ENCODE data around the gene OPA3. TPM values are rescaled to one million over a fixed set of nuclear protein-coding genes. Genes with fewer than 3 reads are reported as not detected.
"Not testable (repeated sequence)": the region's sequence is repeated elsewhere in the genome, so short reads cannot be mapped to it uniquely, and the experiment has no call there.

The OPA3 gene
- polyA plus RNA-seq, 3 donors, result 4.4 to 6.9 (median 5.6) TPM

DNA sequence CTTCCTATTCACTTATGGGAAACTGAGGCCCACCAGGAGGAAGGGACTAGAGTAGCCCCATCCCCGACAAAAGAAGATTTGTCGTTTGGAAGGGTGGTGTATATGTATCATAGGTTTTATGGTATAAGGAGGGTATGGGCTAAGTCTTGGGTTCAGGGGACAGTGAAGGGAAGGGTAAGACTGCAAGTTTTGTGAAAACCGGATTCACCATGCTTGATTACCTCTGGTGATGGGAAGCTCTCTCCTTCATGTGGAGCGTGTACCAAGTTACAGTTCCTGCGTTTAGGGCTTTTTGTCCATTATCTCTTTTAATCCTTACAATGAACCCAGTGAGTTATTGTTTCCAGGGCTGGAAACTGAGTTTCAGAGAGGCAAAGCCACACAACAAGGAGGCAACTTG is 73.5 kb downstream of the OPA3 start:
- peak overlapping the region; percentile 100 for H3K4me2 ChIP-seq (replicated peaks; ENCODE audit: extremely low read depth, low read length, poor library complexity, severe bottlenecking)
- Mint-ChIP-seq H3K27me3 (ENCODE audit: low read depth in 3 of 3) (no peaks in the 10 kb centered on the region), H3K4me1 (peaks cover 70% of the 10 kb centered on the region), H3K27ac (peak overlapping the region in 6 of 7 donors; percentile 16 to 97 (median 63)), H3K4me3 (peak overlapping the region; percentile 61 to 68), H3K9me3 (no peaks in the 10 kb centered on the region), H3K36me3 (peaks cover 33 to 58% of the 10 kb centered on the region in 2 donors)
- H3K4me3 ChIP-seq (replicated peaks in 1 of 3; ENCODE audit: low read depth in 2 of 3, low read length in 3 of 3), result peak overlapping the region in 1 of 3 experiments; percentile 100
- peaks cover 69 to 76% of the 10 kb centered on the region in 2 donors for H3K4me1 ChIP-seq (ENCODE audit: control insufficient read depth in 1 of 2, insufficient read depth in 2 of 2, low read length in 2 of 2)
- no peaks in the 10 kb centered on the region for H3K27me3 ChIP-seq (ENCODE audit: control insufficient read depth in 2 of 2, insufficient read depth in 2 of 2, low read length in 2 of 2)
- TF ChIP-seq, protein P1, sequence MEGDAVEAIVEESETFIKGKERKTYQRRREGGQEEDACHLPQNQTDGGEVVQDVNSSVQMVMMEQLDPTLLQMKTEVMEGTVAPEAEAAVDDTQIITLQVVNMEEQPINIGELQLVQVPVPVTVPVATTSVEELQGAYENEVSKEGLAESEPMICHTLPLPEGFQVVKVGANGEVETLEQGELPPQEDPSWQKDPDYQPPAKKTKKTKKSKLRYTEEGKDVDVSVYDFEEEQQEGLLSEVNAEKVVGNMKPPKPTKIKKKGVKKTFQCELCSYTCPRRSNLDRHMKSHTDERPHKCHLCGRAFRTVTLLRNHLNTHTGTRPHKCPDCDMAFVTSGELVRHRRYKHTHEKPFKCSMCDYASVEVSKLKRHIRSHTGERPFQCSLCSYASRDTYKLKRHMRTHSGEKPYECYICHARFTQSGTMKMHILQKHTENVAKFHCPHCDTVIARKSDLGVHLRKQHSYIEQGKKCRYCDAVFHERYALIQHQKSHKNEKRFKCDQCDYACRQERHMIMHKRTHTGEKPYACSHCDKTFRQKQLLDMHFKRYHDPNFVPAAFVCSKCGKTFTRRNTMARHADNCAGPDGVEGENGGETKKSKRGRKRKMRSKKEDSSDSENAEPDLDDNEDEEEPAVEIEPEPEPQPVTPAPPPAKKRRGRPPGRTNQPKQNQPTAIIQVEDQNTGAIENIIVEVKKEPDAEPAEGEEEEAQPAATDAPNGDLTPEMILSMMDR (IDR thresholded peaks at IDR 0.05), result no peak
- no peaks in the 10 kb centered on the region for H3K9me3 ChIP-seq (replicated peaks in 1 of 2; ENCODE audit: control insufficient read depth in 1 of 2, insufficient read depth in 1 of 2, low read length in 2 of 2)
- WGBS (ENCODE audit: insufficient coverage), result 100% methylated on average over 4 of the region's 5 CpGs
- H3K36me3 ChIP-seq (replicated peaks in 1 of 2; ENCODE audit: control insufficient read depth in 1 of 2, insufficient read depth in 2 of 2, low read length in 2 of 2), result peaks cover 2 to 20% of the 10 kb centered on the region in 2 donors
- no peak overlapping the region for H3K9ac ChIP-seq (ENCODE audit: insufficient read depth, low read length, poor library complexity, severe bottlenecking)
- peaks cover 86% of the 10 kb centered on the region for H4K20me1 ChIP-seq (ENCODE audit: insufficient read depth, low read length)
- intact Hi-C loops (cut with micrococcal nuclease), result no loop called here
- H2AFZ ChIP-seq (ENCODE audit: insufficient read depth, low read depth, low read length, poor library complexity, severe bottlenecking), result no peak overlapping the region
- peak overlapping the region in 1 of 2 donors; percentile 10 for H3K27ac ChIP-seq (ENCODE audit: low read depth in 1 of 2, low read length in 2 of 2)
- peaks cover 92% of the 10 kb centered on the region for H3K79me2 ChIP-seq (ENCODE audit: insufficient read depth, low read length)
- no peak for DNase-seq

DNA sequence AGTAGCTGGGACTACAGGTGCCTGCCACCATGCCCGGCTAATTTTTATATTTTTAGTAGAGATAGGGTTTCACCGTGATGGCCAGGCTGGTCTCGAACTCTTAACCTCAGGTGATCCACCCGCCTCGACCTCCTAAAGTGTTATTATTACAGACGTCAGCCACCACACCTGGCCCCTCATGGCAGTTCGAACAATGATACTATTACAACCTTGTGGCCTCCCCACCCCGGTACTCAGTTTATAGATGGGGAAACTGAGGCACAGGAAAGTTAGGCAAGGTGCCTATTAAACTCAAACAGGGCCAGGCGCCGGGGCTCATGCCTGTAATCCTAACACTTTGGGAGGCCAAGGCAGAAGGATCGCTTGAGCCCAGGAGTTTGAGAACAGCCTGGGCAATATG is 74.2 kb downstream of the OPA3 start:
- H3K4me1 Mint-ChIP-seq, result peaks cover 70% of the 10 kb centered on the region
- peak overlapping the region in 1 of 2 donors; percentile 99 for H3K27ac ChIP-seq (ENCODE audit: low read depth in 1 of 2, low read length in 2 of 2)
- H3K9me3 Mint-ChIP-seq, result not testable (repeated sequence)

More for the DNA sequence above, 74.2 kb downstream of the OPA3 start:
- H3K27me3 ChIP-seq (ENCODE audit: control insufficient read depth in 2 of 2, insufficient read depth in 2 of 2, low read length in 2 of 2); DNase-seq; H2AFZ ChIP-seq (ENCODE audit: insufficient read depth, low read depth, low read length, poor library complexity, severe bottlenecking); H3K27me3 Mint-ChIP-seq (ENCODE audit: low read depth in 3 of 3); intact Hi-C loops (cut with micrococcal nuclease); H3K9me3 ChIP-seq (replicated peaks in 1 of 2; ENCODE audit: control insufficient read depth in 1 of 2, insufficient read depth in 1 of 2, low read length in 2 of 2); H3K9ac ChIP-seq (ENCODE audit: insufficient read depth, low read length, poor library complexity, severe bottlenecking): not testable (repeated sequence)
- H3K4me3 ChIP-seq (replicated peaks in 1 of 3; ENCODE audit: low read depth in 2 of 3, low read length in 3 of 3), result peak overlapping the region; percentile 80 to 100 (median 91)
- peak overlapping the region; percentile 100 for H3K4me2 ChIP-seq (replicated peaks; ENCODE audit: extremely low read depth, low read length, poor library complexity, severe bottlenecking)
- 100% methylated on average over 3 of the region's 11 CpGs for WGBS (ENCODE audit: insufficient coverage)
- peaks cover 69 to 76% of the 10 kb centered on the region in 2 donors for H3K4me1 ChIP-seq (ENCODE audit: control insufficient read depth in 1 of 2, insufficient read depth in 2 of 2, low read length in 2 of 2)
- peaks cover 2 to 20% of the 10 kb centered on the region in 2 donors for H3K36me3 ChIP-seq (replicated peaks in 1 of 2; ENCODE audit: control insufficient read depth in 1 of 2, insufficient read depth in 2 of 2, low read length in 2 of 2)
- H3K79me2 ChIP-seq (ENCODE audit: insufficient read depth, low read length), result peaks cover 85% of the 10 kb centered on the region
- peak overlapping the region; percentile 69 to 97 (median 94) for H3K27ac Mint-ChIP-seq
- peak overlapping the region; percentile 98 to 99 for H3K4me3 Mint-ChIP-seq
- H4K20me1 ChIP-seq (ENCODE audit: insufficient read depth, low read length), result peaks cover 78% of the 10 kb centered on the region
- peaks cover 30 to 51% of the 10 kb centered on the region in 2 donors for H3K36me3 Mint-ChIP-seq

Data from CD14-positive monocyte (primary cell).